HG02610 (cell line): Measurements from ENCODE around the gene DTX1.

ENCODE experiments used
- ATAC-seq: cut with Tn5 transposase; IDR thresholded peaks from one replicate; pipeline ENCODE4 v1.9.1; 2021; ENCODE audit warnings: mild to moderate bottlenecking, moderate library complexity; ENCODE audit not compliant: unreplicated experiment

The DTX1 gene

DNA sequence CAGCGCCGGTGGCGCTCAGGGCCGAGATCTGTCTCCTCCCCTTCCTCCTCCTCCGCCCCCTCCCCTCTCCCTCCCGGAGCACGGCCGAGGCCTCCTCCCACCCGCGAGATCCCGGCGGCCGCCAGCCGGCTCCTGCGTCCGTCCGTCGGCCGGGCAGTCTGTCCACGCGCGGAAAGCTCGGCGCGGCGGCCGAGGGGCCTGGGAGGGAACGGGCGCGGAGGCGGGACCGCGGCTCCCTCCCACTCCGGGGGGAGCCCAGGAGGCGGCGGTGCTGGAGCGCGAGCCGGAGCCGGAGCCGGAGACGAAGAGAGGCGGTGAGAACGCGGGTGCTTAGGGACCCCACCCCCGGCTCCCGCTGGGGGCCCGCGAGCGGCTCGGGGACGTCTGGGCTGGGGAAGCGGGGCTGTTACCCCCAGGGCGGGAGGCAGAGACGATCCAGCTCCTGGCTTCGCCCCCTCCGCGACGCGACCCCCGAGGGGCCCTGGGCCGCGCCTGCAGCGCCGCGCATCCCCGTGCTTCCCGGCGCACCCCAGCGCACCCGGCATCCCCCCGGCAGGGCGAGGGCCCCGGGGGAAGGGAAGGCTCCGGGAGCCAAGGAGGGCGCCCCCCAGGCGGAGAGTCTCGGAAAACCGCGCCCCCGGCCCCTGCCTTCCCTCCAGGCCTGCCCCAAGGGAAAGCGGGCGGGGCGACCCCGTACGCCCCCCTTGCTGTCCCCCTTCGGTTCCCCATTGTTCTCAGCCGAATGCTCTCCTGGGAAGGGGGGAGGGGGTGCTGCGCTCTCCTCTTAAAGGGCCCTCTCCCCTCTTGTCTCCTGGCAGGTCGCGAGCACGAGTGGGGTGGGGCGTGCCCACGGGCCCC is at the start of gene DTX1:
Gene DTX1, plus strand, starts transcription at position 100 of the 858 bp plus-strand sequence. CDS start 1,463 bp downstream, outside the sequence.
- no peak for ATAC-seq

DNA sequence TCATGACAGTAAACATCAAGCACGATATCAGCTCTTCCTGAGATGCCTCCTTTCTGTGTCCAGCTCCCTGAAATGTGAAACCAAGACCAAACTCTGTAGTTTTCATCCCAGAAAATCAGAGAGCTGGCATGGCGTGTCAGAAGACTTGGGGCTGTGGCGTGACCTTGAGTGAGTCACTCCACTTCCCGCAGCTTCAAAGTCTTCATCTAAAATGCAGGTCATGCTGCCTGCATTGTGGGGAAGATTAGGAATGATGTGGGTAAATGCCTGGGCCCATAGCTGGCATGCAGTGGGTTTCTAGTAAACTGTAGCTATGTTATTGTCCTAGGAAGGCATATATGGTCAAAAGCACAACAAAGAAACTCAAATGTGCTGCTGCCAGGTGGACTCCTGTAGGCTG is 49.4 kb upstream of the DTX1 start:
- ATAC-seq = no peak

DNA sequence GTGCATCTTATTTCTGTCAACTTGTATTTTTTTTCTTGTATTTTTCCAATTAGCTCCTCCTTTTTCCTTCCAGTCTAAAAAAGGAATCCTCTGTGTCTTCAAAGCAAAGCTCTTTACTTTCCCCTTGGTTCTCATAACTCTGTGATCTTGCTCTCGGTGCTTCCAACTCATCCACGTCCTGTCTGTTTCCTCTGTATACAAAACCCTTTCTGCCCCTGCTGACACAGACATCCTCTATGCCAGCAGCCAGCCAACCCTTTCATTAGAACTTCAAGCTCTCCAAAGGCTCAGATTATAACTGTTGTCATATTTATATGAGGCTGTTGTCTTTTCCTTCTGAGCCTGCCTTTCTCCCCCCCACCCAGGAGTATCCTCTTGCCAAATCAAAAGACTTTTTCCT is 45.8 kb upstream of the DTX1 start:
- ATAC-seq = no peak

DNA sequence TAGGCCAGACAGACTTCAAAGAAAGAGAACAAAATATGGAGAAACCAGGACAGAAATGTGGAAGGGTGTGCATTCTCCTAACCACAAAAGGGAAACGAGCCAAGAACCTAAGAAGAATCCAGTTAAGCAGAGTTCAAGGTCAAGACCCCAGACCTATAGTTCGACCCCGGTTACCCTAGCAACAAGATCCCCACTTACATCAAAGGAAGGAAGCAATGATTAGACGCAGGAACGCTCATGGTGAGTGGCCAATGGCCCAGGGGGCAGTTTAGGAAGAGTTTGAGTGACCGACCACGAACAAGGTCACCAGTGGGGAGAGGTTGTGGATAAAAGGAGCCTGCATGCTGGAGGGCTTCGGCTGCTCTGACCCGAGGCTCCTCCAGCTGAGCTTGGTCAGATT is 42.0 kb upstream of the DTX1 start:
- no peak for ATAC-seq

DNA sequence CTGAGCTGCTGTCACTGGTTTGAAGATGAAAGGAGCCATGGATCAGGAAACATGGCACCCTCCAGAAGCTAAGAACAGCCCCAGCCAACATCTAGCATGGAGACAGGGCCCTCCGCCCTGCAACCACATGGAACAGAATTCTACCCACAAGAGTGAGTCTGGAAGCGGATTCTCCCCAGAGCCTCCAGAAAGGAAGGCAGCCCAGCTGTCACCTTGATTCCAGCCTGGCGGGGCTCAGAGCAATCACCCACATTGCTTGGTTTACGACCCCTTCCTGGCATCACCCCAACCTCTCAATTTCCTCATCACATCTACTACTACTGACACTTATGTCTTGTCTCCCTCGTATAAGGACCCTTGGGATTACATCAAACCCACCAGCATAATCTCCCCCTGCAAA is 39.7 kb upstream of the DTX1 start:
- ATAC-seq = no peak

DNA sequence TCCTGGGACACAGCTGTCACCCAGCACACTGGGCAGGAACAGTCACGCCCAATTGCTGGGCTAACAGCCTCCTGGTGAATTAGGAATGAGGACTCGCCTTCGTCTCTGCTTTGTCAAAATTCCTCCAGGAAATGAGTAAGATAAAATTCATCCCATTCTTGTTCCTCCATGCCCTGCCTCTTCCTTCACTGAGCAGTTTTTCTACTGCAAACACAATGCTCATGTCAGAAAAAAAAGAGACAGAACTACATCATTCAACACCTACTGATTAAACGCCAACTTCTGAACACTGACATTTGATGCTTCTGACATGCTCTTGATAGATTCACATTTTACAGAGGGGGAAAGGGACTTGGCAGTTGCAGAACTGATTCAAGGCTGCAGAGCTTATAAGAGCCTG is 37.5 kb upstream of the DTX1 start:
- no peak for ATAC-seq

DNA sequence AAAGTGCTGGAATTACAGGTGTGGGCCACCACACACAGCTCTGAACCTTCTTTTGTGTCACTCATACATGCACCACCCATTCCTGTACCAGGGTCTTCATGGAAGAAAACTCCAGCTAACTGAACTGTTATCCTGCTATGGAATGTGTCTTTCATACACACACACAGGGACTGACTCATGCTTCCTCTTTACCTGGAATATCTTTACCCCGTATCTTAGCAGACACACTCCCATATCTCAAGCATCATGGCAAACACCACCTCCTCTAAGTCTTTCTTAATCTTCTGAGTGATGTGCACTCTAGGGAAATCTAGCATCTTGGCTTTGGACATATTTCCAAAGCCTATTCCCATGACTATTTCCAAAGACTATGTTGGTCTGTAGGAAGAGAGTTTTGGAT is 35.0 kb upstream of the DTX1 start:
- ATAC-seq = no peak

DNA sequence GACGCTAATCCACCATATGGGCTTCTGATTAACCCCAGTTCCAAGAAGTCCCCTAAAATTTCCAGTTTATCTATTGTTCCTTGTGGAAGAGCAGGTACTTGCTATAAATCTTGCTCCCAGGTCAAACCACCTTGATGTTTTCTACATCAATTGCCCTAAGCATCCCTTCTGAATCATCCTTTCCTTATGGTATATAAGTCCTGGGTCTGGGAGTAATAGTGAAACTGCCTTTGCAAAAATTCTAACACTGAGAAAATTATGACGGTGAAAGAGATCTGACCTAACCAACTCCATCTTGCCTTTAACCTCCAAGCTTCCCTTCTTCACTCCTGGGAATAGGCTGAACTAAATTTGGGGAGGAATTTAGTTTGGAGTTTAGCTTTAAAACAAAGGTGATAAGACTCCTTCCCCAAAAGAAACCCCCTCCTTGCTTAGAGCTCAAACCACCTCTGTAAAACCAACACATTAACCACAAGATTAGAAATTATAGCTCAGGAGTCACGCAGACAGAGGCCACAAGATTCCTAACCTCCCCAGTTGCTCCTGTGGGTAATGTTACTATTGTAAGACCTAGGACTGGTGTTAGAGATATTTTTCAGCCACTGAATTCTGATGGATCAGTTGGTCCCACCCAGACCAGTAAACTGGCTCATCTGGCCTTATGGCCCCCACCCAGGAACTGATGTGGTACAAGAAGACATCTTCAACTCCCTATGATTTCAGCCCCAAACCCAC is 33.8 kb upstream of the DTX1 start:
- ATAC-seq = no peak

DNA sequence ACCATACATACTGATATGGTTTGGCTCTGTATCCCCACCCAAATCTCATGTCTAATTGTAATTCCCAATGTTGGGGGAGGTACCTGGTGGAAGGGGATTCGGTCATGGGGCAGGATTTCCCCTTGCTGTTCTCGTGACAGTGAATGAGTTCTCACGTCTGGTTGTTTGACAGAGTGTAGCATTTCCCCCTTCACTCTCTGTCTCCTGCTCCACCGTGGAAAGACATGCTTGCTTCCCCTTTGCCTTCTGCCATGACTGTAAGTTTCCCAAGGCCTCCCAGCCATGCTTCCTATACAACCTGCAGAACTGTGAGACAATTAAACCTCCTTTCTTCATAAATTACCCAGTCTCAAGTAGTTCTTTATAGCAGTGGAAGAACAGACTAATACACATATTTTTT is 28.8 kb upstream of the DTX1 start:
- ATAC-seq = no peak

DNA sequence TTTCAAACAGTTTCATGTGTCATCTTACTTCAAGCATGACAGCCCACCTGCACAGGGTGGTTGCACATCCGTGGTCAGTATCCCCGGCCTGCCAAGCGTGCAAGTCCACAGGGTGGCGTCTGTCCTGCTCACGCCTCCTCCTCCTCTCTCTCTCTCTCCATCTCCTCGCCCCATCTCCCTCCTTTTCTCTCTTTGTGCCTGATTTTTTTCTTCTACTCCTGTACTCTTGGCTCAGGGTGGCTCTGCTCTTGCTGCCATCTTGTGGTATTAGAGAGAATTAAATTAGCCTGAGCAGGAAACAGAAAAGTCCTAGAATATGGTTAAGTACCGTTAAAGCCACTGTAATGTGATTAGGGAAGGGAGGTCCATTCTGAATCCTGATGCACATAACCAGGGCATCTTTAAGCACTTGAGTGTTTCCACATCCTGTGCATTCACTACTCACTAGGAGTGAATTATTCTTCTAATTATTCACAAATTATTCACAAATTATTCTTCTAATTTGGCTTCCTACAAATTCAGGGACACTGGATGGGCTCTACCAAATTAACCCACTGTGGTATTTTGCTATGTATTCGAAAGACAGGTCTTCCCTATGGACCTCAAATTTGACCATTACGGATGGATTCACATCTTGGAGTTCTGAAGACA is 25.5 kb upstream of the DTX1 start:
- no peak for ATAC-seq

DNA sequence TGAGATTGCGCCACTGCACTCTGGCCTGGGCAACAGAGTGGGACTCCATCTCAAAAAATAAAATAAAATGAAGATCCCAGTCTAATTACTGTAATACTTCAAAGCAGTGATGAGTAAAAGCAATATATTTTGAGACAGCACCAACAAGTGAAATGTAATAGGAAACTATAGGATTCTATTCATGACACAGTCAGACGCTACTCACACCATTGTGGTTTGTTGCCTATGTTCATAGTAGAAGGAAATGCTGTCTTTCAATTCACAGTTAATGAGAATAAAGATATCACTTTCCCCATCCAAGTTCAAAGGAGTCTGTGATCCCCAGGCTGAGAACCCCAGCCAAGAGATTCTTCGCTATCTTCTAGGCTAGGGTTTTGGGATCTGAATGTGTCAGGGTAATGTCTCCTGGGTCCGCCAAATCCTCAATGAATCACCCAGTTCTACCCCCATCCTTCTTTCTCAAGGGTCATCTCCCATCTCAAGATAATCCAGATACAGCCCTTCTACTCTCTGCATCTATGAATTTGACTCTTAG is 16.6 kb upstream of the DTX1 start:
- no peak for ATAC-seq

DNA sequence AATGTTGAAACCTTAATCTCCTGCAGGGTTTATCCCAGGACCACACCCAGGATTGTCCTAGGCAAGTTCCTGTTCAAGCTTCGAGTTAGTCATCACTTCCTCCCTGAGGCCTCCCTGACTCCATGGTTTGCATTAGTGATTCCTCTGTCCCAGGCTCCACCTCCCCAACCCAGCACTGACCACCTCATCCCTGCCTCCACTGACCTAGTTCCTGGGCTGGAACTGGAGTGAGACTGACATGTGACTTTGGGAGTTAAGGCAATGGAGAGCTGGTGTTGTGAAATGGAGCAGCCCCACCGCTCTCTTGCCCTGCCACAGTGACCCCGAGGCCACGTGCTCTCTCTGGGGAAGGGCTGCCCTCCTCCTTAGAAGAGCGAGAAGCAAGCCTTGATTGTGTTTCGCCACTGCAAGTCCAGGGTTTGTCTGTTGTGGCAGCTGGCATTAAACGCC is 15.8 kb upstream of the DTX1 start:
- no peak for ATAC-seq

DNA sequence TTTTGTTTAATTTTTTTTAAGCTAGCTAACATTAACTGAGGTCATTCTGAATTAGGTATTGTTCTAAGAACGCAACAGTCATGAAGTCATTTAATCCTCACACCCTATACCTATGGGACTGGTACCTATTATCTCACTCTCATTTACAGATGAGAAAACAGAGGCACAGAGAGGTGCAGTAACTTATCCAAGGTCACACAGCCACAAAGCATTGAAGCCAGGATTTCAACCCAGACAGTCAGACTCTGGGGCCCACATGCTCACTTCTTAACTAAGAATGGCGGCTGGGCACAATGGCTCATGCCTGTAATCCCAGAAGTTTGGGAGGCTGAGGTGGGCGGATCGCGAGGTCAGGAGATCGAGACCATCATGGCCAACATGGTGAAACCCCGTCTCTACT is 15.0 kb upstream of the DTX1 start:
- no peak for ATAC-seq

DNA sequence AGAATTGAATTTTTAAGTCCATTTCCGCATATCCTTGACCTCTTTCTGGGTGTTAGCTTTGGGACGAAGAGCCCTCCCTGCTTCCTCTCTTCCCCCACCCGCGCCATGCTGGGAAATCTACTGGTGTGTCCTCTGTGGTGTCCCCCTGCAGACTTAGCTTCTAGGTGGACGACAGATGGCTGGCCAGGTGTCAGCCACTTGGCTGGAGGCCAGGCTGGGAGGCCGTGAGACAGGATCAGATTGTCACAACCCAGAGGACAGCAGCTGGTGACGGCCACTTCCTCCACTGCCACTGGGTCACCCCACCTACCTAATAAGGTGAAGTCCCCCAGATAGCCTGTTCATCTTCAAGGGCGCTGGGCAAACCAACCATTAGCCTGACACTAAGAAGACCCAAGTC is 13.3 kb upstream of the DTX1 start:
- no peak for ATAC-seq

DNA sequence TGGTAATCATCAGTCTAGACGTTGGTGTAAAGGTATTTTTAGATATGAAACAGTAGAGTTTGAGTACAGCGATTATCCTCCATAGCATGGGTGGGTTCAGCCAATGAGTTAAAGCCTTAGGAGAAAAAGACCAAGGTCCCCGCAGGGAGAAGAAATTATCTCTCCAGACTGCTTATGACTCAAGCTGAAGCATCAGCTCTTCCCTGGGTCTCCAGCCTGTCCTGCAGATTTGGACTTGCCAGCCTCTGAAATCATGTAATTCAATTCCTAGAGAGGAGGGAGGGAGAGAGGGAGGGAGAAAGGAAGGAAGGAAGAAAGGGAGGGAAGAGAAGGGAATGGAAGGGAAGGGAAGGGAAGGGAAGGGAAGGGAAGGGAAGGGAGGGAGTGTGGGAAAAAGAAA is 12.0 kb upstream of the DTX1 start:
- no peak for ATAC-seq

DNA sequence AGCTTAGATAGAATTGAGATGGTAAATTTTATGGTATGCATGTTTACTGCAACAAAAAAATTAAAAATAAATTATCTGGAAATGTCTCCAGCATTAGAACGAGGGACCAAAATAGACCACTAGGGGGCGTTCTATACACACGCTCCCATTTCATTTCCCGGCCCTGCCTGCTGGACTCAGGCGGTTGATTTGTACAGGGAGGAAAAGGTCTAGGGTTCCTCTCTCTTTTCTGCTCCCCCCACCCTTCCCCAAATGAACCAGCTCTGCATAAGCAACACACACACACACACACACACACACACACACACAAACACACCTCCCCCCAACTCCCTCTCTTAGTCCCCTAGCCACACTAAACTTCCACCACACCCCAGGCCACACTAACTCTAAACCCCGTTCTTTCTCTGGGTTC is 7.8 kb upstream of the DTX1 start:
- ATAC-seq = no peak

DNA sequence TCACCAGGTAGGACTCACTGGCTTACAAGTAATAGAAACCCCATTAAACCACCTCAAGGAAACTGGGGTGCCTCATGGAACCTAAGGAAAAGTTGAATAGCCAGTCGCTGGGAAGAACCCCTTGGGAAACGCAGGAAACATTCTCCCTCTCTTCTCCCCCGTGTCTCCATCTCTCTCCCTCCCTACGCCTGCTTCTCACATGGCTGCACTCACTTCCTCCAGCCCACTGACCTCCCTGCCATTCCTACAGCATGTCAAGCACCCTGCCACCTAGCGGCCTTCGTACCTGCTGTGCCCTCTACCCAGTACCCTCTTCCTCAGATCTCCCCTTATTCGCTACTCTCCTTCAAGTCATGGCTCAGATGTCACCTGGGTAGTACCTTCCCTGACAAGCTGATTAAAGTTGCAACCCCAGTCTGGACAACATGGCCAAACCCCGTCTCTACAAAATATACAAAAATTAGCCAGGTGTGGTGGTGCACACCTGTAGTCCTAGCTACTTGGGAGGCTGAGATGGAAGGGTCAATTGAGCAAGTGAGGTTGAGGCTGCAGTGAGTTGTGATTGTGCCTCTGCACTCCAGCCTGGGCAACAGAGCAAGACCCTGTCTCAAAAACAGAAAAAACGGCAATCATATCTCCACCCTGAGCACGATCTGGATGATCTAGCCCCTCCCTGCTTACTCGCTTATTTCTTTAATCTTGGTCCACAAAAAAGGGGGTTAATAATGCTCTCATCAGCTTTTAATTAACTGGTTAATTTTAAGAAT is 6.4 kb upstream of the DTX1 start:
- no peak for ATAC-seq

DNA sequence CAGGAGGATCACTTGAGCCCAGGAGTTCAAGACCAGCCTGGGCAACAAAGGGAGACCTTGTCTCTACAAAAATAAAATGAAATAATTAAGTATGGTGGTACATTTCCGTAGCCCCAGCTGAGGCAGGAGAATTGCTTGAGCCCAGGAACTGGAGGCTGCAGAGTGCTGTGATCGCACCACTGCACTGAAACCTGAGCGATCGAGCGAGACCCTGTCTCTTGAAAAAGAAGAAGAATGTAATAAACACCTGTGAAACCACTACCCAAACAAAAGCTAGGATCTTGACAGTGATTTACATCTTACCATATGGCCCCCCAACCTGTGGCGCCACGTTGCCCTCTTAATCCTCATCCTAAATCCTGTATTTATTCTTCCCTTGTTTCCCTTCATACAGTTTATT is 5.7 kb upstream of the DTX1 start:
- no peak for ATAC-seq

DNA sequence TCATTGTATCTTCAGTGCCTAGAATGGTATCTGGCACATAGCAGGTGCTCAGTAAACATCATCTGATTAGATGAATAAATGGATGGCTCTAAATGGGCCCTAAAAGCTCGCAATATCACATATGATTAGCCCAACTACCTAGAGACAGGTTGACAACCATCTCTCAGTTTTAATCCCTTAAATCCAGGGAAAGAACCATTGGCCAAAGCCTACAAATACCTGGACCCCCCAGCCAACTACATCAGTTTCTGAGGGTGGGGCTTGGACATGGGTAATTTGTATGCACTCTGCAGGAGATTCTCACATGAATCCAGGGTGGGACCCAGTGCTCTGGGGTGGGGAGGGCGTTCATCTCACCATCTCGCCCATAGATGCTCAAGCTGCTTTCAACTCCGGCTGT is 4.8 kb upstream of the DTX1 start:
- ATAC-seq = no peak

DNA sequence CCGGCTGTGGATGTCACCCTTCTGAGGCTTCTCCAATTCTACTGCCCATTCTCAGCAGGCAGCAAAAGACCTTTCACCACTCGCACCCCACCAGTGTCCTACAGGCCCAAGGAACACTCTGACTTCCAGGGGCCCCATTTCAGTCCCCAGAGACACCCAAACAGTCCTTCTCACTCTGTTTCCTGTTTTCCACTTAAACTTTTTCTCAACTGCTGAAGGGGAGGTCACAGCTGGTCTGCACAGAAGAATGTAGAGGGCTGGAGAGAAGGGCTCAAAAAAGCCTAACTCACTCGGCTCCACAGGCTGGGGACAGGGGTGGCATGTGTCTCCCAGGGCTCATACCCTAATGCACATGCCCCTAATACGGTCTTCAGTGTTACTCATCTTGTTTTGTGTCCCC is 4.2 kb upstream of the DTX1 start:
- no peak for ATAC-seq

DNA sequence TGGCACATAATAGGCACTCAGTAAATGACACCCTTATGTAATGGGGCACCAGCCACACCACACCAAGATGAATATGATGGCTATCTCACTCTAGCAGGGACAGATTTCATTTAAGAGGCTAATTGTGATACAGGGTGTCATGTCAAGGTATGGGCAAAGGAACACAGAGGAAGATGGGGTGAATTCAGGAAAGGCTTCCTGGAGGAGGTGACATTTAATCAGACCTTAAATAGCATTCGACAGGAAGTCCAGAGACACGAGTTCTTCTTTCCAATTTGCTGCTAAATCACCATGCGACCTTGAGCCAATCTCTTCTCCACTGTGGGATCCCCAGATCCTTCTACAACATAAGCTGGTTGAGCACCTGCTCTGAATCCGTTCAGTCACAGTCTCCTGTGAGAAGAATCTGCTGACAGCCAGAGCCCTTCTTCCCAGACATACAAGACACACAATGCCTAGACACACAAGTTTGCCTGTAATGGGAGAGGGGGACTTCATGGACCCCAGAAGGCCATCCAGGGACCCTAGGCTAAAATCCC is 1.5 kb upstream of the DTX1 start:
- ATAC-seq = no peak
